ENCODE data around the gene CAPZA1.
A peak's percentile ranks its signal among the peaks of the same experiment; 100 is the strongest.
"Not testable (repeated sequence)": the region's sequence is repeated elsewhere in the genome, so short reads cannot be mapped to it uniquely, and the experiment has no call there.

CAPZA1 gene

GRCh38 chr1:112628516-112628915, 8.9 kb downstream of the CAPZA1 start:
- no peak for DNase-seq (ENCODE audit: low spot score)

GRCh38 chr1:112629256-112629655, 9.6 kb downstream of the CAPZA1 start:
- no peak for DNase-seq (ENCODE audit: low spot score)

GRCh38 chr1:112633628-112634027, 14.0 kb downstream of the CAPZA1 start:
- DNase-seq (ENCODE audit: low spot score): no peak

- no peak for DNase-seq (ENCODE audit: low spot score)
Observed at GRCh38 chr1:112634367-112634766, 14.7 kb downstream of the CAPZA1 start.

DNA sequence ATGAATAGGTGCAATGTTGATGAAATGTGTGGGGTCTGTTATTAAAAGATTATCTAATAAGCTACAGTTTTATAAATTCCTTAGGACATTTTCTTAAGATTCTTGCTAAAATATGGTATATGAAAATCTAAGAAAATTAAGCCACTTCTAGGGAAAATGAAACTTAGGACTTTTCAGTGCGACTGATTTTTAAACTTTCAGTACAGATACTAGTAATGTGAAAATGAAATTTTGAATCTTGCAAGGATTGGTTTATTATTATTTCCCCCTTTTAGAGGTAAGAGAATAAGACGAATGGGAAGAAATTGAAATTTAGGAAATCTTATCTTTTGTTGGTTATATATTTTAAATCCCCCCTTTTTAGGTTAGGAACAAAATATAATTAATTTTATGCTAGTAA, 16.4 kb downstream of the CAPZA1 start:
- DNase-seq (ENCODE audit: low spot score): no peak

- no peak for DNase-seq (ENCODE audit: low spot score)
Observed at GRCh38 chr1:112636597-112637253, 17.1 kb downstream of the CAPZA1 start.

DNA sequence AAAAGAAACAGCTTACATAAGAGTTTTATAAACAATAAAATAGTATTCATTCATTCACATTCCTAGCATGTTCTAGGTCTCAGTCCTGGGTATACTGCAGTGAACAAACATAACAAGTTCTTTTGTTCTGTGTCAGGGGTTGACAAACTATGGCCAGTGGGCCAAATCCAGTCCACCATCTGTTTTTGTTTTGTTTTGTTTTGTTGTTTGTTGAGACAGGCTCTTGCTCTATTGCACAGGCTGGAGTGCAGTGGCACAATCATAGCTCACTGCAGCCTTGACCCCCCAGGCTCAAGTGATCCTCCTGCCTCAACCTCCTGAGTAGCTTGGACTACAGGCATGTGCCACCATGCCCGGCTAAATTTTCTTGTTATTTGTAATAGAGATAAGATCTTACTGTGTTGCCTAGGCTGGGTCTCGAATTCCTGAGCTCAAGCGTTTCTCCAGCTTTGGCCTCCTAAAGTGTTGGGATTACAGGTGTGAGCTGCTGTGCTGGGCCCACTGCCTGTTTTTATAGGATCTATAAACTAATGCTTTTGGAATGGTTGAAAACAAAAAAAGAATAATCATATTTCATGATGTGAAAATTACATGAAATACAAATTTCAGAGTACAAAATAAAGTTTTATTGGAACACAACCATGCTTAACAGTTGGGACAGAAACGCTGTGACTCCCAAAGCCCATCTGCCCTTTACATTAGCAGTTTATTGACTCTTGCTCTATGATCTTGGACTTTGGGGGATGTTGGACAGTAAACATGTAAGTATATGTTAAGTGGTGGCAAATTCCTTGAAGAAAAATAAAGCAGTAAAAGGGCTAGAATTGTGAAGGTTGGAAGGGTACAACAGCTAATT, 17.9 kb downstream of the CAPZA1 start:
- no peak for DNase-seq (ENCODE audit: low spot score)

DNA sequence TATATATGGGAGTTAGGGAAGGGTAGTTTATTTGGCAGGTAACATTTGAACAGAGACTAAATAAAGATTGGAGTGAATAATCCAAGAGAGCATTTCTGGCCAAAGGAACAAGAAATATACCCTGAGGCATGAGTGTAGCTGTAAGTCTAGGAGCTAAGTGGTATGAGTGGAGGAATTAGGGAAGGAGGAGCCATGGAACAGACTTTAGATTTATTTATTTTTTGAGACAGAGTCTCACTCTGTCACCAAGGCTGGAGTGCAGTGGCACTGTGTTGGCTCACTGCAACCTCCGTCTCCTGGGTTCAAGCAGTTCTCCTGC, 18.4 kb downstream of the CAPZA1 start:
- DNase-seq (ENCODE audit: low spot score): no peak

DNA sequence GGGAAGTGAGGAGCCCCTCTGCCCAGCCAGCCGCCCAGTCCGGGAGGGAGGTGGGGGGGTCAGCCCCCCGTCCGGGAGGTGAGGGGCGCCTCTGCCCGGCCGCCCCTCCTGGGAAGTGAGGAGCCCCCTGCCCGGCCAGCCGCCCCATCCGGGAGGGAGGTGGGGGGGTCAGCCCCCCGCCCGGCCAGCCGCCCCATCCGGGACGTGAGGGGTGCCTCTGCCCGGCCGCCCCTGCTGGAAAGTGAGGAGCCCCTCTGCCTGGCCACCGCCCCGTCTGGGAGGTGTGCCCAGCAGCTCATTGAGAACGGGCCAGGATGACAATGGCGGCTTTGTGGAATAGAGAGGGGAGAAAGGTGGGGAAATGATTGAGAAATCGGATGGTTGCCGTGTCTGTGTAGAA, 20.8 kb downstream of the CAPZA1 start:
- DNase-seq (ENCODE audit: low spot score): not testable (repeated sequence)

GRCh38 chr1:112643080-112643479, 23.4 kb downstream of the CAPZA1 start:
- no peak for DNase-seq (ENCODE audit: low spot score)

GRCh38 chr1:112646225-112646624, 26.6 kb downstream of the CAPZA1 start:
- no peak for DNase-seq (ENCODE audit: low spot score)

- no peak for DNase-seq (ENCODE audit: low spot score)
Observed at GRCh38 chr1:112651205-112651604, 31.6 kb downstream of the CAPZA1 start.

DNA sequence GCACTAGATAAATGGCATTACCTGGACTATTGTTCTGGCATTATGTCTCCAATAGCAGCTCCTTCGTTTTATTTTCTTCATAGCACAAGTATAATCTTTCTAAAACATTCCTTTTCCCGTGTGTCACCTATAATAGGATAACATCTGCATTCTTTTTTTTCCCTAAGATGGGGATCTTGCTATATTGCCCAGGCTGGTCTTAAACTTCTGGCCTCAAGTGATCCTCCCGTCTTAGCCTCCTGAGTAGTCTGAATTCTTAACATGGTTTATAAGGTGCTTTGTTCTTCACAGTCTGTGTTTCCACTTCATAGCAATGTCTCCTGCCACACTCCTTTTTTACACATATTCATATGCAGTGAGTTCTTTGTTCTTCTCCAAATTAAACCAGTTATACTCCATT, 46.2 kb downstream of the CAPZA1 start:
- no peak for DNase-seq (ENCODE audit: low spot score)

- DNase-seq (ENCODE audit: low spot score): no peak
Observed at GRCh38 chr1:112666946-112667345, 47.3 kb downstream of the CAPZA1 start.

- DNase-seq (ENCODE audit: low spot score): no peak
Observed at GRCh38 chr1:112672009-112672408, 52.4 kb downstream of the CAPZA1 start.

- no peak for DNase-seq (ENCODE audit: low spot score)
Observed at GRCh38 chr1:112672842-112673241, 53.2 kb downstream of the CAPZA1 start.

GRCh38 chr1:112673592-112674439, 54.2 kb downstream of the CAPZA1 start:
- DNase-seq (ENCODE audit: low spot score): no peak

DNA sequence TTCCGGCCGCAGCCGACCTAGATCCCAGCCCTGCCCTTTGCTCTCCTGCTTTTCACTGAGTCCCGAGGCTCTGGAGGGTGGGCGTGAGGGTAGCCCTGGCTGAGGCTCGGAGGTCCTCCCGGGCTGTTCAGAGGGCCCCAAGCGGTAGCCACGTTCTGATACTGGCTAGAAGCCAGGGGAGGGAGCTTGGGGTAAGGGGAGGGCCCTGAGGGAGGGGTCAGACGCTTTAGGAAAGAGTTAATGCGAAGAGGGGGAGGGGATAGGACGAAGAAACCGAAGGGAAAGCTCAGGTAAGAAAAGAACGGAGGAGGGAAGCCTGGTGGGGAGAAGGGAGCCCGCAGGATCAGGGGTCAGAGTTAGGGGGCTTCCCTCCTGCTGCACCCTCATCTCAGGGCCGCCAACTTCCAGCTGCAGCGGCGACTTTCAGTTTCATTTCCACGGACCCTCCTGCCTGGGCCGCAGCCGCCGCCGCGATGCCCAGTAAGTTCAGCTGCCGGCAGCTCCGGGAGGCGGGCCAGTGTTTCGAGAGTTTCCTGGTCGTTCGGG, 54.9 kb downstream of the CAPZA1 start, which contains the start of gene MOV10:
TSS of gene MOV10 (plus strand) at position 220 of the 546 bp plus-strand sequence. CDS start at position 474, 254 bp downstream.
- DNase-seq (ENCODE audit: low spot score): peak; percentile 84

GRCh38 chr1:112674986-112675727, 55.5 kb downstream of the CAPZA1 start:
- peak; percentile 81 for DNase-seq (ENCODE audit: low spot score)

GRCh38 chr1:112675728-112676381, 56.2 kb downstream of the CAPZA1 start:
- DNase-seq (ENCODE audit: low spot score): no peak

DNA sequence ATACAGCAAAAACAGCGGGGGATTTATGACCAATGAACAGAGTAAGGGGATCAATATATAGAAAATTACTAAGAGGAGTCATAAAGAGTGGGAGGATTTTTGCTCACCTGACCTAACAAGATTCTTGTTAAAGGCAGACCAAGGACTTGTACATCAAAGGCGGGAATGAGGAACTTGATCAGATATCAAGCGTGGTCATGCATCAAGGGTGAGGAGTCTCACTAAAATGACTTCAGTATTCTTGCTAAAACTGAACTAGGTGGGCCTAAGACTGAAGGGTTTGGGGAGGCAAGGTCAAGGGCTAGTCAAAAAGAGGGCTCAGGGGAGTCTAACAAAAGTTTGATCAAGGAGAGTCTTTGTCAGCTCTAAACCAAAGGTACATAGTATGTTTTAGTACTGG, 56.9 kb downstream of the CAPZA1 start:
- DNase-seq (ENCODE audit: low spot score): no peak
